Mucosa of rectum (tissue), 2 donors: ENCODE data around the gene DOCK1.

Experiments
- H3K27ac ChIP-seq, 2 donors: one replicate each; pipeline ENCODE4 v1.7.0; 2013; ENCODE audit warnings: inconsistent platforms in 2 of 2, low read depth in 2 of 2, low read length in 2 of 2
- H3K27me3 ChIP-seq, 2 donors: one replicate each; pipeline ENCODE4 v1.7.0; 2013; ENCODE audit warnings: low read length in 2 of 2; ENCODE audit not compliant: control insufficient read depth in 2 of 2, insufficient read depth in 2 of 2
- H3K36me3 ChIP-seq, 2 donors: one replicate each; pipeline ENCODE4 v1.7.0; 2013; ENCODE audit warnings: low read length in 2 of 2; ENCODE audit not compliant: control insufficient read depth in 2 of 2, insufficient read depth in 2 of 2
- H3K4me1 ChIP-seq, 2 donors: one replicate each; pipeline ENCODE4 v1.7.0; 2013; ENCODE audit warnings: low read length in 2 of 2, mild to moderate bottlenecking in 1 of 2; ENCODE audit not compliant: control insufficient read depth in 2 of 2, insufficient read depth in 2 of 2
- H3K4me3 ChIP-seq, 2 donors: one replicate each; pipeline ENCODE4 v1.7.0; 2013; ENCODE audit warnings: low read length in 2 of 2
- H3K9ac ChIP-seq, 2 donors: one replicate each; pipeline ENCODE4 v1.7.0; 2013; ENCODE audit warnings: low read length in 2 of 2, low read depth in 1 of 2, mild to moderate bottlenecking in 1 of 2
- H3K9me3 ChIP-seq, 2 donors: one replicate each; pipeline ENCODE4 v1.7.0; 2013; ENCODE audit warnings: low read length in 2 of 2; ENCODE audit not compliant: control insufficient read depth in 2 of 2
- donor health status: healthy.
- donor health status: Normal muscosa, but diverticular disease.

The DOCK1 gene

GRCh38 chr10:126997801-126998590 is 92.8 kb downstream of the DOCK1 start:
- Histone ChIP-seq H3K4me1 (no peaks in the 10 kb centered on the region), H3K27ac (no peak overlapping the region), H3K9me3 (no peaks in the 10 kb centered on the region), H3K9ac (no peak overlapping the region), H3K36me3 (peaks cover 48 to 57% of the 10 kb centered on the region in 2 donors), H3K4me3 (no peak overlapping the region), H3K27me3 (no peaks in the 10 kb centered on the region)

- Histone ChIP-seq H3K27me3 (no peaks in the 10 kb centered on the region), H3K9ac (no peak overlapping the region), H3K27ac (no peak overlapping the region), H3K4me3 (no peak overlapping the region), H3K9me3 (no peaks in the 10 kb centered on the region), H3K36me3 (peaks cover 43 to 58% of the 10 kb centered on the region in 2 donors), H3K4me1 (no peaks in the 10 kb centered on the region)
Measured at GRCh38 chr10:127000598-127000997, 95.4 kb downstream of the DOCK1 start.

DNA sequence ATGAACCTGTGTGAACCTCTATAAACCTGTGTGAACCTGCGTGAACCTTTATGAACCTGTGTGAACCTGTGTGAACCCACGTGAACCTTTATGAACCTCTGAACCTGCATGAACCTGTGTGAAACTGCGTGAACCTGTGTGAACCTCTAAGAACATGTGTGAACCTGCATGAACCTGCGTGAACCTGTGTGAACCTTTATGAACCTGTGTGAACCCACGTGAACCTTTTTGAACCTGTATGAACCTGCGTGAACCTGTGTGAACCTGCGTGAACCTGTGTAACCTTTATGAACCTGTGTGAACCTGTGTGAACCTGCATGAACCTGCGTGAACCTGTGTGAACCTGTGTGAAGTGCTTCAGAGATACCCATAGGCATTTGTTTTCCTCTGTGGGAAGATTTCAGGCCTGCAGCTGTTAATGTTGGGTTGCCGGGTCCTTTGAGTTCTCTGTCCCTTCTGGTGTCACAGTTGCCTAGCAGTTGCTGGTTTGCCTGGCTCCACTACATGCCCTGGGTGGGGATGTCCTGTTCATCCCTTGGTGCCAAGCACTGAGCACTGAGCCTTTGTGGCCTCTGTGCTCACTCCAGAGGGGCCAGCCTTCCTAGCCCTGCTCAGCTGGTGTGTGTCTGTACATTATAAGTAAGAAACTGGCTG is 97.9 kb downstream of the DOCK1 start:
- no peaks in the 10 kb centered on the region for H3K27me3 ChIP-seq
- H3K9me3 ChIP-seq, result no peaks in the 10 kb centered on the region
- no peaks in the 10 kb centered on the region for H3K4me1 ChIP-seq
- peaks cover 41 to 52% of the 10 kb centered on the region in 2 donors for H3K36me3 ChIP-seq
- H3K4me3 ChIP-seq, result no peak overlapping the region
- no peak overlapping the region for H3K27ac ChIP-seq
- no peak overlapping the region for H3K9ac ChIP-seq

DNA sequence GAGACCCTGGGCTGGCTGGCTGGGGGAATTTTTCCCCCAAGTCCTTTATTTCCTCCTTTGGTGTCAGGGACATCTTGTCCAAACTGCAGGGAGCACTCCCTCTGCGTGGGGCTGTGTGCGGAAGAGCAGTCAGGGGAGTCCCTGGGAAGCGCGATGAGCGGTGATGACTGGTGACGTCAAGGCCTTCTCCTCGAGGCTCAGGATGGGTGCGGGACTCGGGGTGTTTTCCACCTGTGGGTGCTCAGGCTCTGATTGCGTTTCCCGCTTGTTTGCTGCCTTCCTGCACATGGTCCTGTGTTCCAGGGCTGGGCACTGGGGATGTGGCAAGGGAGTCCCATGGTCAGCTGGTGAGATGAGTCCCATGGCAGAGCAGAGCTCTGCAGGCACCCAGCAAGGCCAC is 101.2 kb downstream of the DOCK1 start:
- Histone ChIP-seq H3K27ac (no peak overlapping the region), H3K9me3 (no peaks in the 10 kb centered on the region), H3K9ac (no peak overlapping the region), H3K27me3 (no peaks in the 10 kb centered on the region), H3K4me3 (no peak overlapping the region), H3K4me1 (no peaks in the 10 kb centered on the region), H3K36me3 (peaks cover 27 to 31% of the 10 kb centered on the region in 2 donors)

- Histone ChIP-seq H3K9me3 (no peaks in the 10 kb centered on the region), H3K27me3 (no peaks in the 10 kb centered on the region), H3K4me3 (no peak overlapping the region), H3K27ac (peak overlapping the region in 1 of 2 donors; percentile 46), H3K36me3 (peaks cover 12 to 23% of the 10 kb centered on the region in 2 donors), H3K9ac (no peak overlapping the region), H3K4me1 (peaks cover 9 to 19% of the 10 kb centered on the region in 2 donors)
Measured at GRCh38 chr10:127009366-127009765, 104.1 kb downstream of the DOCK1 start.

DNA sequence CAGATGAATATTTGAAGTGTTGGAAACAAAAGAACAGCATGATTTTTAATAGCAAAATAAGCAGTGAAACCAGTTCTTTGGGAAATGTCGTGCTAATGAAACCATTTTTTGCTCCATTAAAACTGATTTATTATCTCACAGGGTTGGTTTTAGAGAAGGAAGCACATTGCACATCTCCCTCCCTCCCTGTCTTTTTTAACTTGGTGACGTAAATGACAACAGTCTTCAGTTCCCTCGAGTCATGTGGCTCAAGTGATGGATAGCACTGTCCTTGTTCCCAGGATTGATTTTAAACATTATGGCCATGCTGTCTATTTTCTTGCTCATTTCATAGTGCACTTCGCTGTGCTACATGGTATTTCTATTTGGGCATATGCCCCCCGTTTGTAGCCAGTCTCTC is 105.9 kb downstream of the DOCK1 start:
- H3K4me3 ChIP-seq, result no peak overlapping the region
- peaks cover 11 to 22% of the 10 kb centered on the region in 2 donors for H3K36me3 ChIP-seq
- no peak overlapping the region for H3K9ac ChIP-seq
- no peaks in the 10 kb centered on the region for H3K9me3 ChIP-seq
- peaks cover 9 to 19% of the 10 kb centered on the region in 2 donors for H3K4me1 ChIP-seq
- no peaks in the 10 kb centered on the region for H3K27me3 ChIP-seq
- H3K27ac ChIP-seq, result no peak overlapping the region

GRCh38 chr10:127012071-127012768 is 107.0 kb downstream of the DOCK1 start:
- H3K9ac ChIP-seq, result peak overlapping the region in 1 of 2 donors; percentile 57
- no peaks in the 10 kb centered on the region for H3K9me3 ChIP-seq
- H3K27ac ChIP-seq, result peak overlapping the region; percentile 87 to 94
- peaks cover 10 to 20% of the 10 kb centered on the region in 2 donors for H3K36me3 ChIP-seq
- H3K4me3 ChIP-seq, result peak overlapping the region in 1 of 2 donors; percentile 14
- H3K4me1 ChIP-seq, result peaks cover 9 to 19% of the 10 kb centered on the region in 2 donors
- no peaks in the 10 kb centered on the region for H3K27me3 ChIP-seq

- Histone ChIP-seq H3K9ac (peak overlapping the region; percentile 28 to 68), H3K36me3 (peaks cover 10 to 17% of the 10 kb centered on the region in 2 donors)
Measured at GRCh38 chr10:127012769-127013152, 107.5 kb downstream of the DOCK1 start.

GRCh38 chr10:127013211-127013656 is 108.0 kb downstream of the DOCK1 start:
- H3K9me3 ChIP-seq, result no peaks in the 10 kb centered on the region
- H3K27me3 ChIP-seq, result no peaks in the 10 kb centered on the region
- peaks cover 12 to 19% of the 10 kb centered on the region in 2 donors for H3K4me1 ChIP-seq
- peaks cover 11 to 19% of the 10 kb centered on the region in 2 donors for H3K36me3 ChIP-seq
- peak overlapping the region; percentile 28 to 68 for H3K9ac ChIP-seq
- peak overlapping the region; percentile 87 to 94 for H3K27ac ChIP-seq
- H3K4me3 ChIP-seq, result peak overlapping the region; percentile 49 to 57

More at GRCh38 chr10:127012769-127013152, 107.5 kb downstream of the DOCK1 start:
- Histone ChIP-seq H3K4me3 (peak overlapping the region; percentile 49 to 57), H3K4me1 (peaks cover 12 to 19% of the 10 kb centered on the region in 2 donors), H3K9me3 (no peaks in the 10 kb centered on the region), H3K27ac (peak overlapping the region; percentile 87 to 94), H3K27me3 (no peaks in the 10 kb centered on the region)
